T-helper 1 cell treated with Interleukin-12 subunit alpha and Interleukin-12 subunit beta and Interleukin-4 antibody, amounts not matched to agents 30 ng/mL and 1 ng/mL, for 36 hours (primary cell): Measurements from ENCODE around the gene CCT2. TPM values are rescaled to one million over a fixed set of nuclear protein-coding genes. Genes with fewer than 3 reads are reported as not detected.

Experiments used
- intact Hi-C: fragments of 100-400 bp; cut with micrococcal nuclease; formaldehyde crosslinking; loops from one replicate; pipeline ENCODE4 v1.15.1; 2024
- total RNA-seq: library from RNA; stranded (reverse); gene quantifications from 2 replicates; pipeline ENCODE4 v1.2.3, GENCODE V29; 2022

CCT2 gene
- 197 and 199 TPM in 2 replicates for total RNA-seq

DNA sequence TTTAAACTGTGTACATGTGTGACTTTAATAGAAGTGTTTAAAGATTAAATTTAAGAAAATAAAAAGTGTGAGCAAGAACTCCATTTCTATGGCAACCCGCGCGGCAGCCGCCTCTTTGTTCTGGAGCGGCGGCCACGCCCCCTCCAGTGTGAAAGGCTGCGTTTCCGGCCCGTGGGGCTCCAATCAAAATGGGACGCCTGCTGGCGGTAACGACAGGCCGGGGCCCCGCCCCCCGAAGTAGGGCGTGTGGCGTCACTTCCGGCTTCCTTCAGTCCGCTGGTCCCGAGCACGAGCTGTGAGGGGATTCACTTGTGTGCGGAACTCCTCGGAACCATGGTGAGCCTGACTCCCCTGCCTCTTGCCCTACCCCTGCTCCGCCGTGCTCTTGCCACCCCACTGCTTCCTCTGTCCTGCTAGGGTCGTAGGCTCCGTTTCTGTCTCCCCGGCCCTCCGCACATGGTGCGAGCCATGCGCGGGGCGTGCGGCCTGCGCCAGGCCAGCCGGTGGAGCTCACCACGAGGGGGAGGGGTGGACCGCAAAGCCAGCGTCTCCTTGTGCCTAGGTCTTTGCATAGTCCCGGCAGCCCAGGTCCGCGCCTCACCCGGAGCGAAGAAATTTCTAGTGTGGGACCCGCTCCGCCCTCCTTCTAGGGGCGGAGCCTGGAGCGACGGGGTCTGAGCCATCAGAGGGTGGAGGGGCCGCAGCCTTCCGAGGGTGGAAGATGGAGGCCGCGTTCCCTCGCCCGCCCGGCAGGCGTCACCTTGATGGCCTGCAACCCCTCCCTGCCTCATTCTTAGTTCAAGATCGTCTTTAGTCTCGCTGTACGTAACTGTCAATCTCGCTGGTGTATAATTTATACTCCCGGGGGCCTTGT, at the start of gene CCT2:
Gene CCT2 (plus strand): TSS at position 271 of the 874 bp plus-strand sequence. CDS start 63 bp downstream, at position 334.
- intact Hi-C loops: loop anchor here (1.0 to 10.0 kb wide), 15 partner anchors 14 to 1998 kb away; partner anchors contain the start of genes CPM, CPSF6, FRS2 and KCNMB4

DNA sequence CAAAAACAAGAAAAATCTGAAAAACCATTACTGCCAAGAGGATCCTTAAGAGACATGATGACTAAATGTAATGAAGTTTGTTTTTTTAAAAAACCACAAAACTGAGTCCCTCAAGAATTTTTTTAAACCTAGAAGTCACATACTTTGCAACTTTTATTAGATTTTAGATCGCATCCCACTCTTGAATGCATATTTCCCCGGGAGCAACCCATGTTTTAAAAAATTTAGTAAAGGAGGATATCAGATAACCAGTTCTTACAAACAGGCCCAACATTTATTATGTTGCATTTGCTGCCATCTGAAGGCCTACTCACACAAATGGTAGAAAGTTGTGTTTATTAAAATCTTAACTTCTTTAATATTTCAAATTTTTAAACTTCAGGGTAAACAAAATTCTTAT, 44.3 kb upstream of the CCT2 start:
- intact Hi-C loops: no loop called here

DNA sequence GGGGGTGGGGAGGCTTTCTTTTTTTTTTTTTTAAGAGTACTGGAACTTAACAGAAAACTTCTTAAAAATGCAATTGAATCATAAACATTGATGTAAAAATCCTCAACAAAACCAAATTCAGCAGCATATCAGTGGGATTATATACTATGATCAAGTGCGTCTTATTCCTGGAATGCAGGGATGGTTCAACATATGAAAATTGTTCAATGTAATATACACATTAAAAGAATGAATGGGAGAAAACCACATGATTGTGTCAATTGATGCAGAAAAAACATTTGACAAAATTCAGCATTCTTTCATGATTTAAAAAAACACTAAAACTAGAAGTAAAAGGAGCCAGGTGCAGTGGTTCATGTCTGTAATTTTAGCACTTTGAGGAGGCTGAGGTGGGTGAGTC, 41.2 kb upstream of the CCT2 start:
- intact Hi-C loops: no loop called here

DNA sequence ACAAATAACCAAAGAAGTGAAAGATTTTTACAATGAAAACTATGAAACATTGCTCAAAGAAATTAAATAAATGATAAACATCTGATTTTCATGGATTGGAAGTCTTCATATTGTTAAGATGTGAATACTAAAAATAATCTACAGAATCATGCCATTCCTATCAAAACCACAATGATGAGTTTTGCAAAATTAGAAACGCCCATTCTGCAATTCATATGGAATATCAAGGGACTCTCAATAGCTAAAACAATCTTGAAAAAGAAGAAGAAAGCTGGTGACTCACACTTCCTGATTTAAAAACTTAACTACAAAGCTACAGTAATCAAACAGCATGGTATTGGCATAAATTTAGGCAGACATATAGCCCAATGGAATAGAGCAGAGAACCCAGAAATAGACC, 40.2 kb upstream of the CCT2 start:
- intact Hi-C loops: no loop called here

DNA sequence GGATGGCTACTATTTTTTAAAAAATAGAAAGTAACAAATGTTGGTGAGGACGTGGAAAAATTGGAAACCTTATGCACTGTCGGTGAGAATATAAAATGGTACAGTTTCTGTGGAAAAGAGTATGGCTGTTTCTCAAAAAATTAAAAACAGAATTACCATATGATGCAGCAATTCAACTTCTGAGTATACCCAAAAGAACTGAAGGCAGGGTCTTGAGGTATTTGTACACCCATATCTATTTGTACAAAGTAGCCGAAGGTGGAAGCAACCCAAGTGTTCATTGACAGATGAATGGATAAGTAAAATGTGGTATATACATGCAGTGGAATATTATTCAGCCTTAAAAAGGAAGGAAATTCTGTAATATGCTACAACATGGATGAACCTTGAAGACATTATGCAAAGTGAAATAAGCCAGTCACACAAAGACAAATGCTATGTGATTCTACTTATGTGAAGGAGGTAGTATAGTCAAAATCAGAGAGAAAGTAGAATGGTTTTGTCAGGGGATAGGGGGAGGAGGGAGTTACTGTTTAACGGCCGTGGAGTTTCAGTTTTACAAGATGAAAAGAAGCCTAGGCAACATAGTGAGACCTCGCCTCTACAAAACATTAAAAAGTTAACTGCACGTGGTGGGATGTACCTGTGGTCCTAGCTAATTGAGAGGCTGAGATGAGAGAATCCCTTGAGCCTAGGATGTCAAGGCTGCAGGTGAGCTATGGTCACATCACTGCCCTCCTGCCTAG, 38.4 kb upstream of the CCT2 start:
- intact Hi-C loops: no loop called here

DNA sequence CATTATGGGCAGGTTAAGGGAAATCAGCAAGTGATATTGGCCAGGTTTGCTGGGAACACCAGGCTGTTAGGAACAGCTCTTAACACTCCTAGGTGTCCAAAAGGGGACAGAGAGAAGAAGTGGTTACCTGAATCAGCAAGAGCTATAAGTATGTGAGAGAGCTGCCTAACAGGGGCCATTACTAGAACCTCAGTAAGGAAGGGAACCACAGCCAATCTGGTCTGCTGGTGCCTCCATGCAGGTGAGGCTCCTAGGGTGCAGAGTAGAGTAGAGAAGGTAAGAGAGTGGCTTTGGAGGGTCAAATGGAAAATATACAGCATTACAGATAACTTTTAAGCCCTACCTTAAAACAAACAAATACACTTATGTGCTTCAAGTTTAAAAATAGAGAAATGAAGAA, 36.6 kb upstream of the CCT2 start:
- intact Hi-C loops: no loop called here

DNA sequence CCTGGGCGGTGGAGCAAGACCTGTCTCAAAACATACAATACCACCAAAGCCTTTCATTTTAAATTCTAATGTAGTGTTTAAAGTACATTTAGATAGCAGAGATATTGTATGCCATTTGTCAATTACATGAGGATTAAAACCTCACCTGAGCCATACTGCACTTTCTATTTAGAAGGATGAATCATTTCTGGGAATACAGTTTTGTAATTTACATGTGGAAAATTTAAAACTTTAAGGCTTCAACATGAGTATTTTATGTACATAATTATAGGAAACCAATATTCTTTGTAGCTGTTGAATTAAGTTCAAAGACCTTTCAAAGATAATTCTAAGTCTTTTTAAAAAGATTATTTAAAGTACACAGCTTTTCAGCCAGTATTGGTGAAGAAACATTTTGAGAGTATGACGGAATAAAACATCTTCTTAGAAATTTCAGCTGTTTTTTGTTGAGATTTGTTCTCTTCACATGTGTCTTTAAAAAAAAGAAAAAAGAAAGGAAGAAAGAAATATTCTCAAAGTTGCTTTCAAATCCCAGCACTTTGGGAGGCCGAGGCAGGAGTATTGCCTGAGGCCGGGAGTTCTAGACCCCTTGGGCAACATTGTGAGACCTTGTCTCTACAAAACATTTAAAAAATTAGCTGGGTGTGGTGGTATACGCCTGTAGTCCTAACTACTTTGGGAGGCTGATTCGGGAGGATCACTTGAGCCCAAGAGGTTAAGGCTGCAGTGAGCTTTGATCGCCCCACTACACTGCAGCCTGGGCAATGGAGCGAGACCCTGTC, 34.5 kb upstream of the CCT2 start:
- intact Hi-C loops: no loop called here

DNA sequence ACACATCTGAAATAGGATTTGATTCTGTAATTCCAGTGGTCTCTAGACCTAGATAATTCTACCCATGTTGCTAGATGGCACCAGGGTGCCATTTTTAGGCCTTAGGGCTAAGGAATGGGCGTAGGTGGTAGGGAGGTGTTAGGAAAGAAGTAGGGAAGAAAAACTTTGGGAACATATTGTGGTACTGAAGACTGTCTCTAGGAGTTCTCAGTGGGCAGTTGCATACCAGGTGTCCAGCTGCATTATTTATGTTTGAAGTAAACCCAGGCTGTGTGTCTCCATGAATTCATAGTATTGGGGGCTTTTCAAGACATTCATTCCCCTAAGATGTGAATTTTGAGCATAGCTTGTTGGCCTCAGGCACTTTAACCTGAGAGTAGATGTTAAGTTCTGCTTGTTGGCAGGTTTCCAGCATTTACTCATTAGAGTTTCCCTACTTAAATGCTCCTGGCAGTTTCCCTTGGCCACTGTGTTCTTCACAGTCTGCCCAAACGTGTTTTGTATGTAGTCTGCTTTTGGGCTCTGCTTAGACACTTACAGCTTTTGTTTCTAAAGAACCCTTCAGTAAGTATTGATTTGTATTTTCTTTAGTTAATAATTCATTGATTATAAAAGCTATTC, 31.5 kb upstream of the CCT2 start:
- intact Hi-C loops: no loop called here

DNA sequence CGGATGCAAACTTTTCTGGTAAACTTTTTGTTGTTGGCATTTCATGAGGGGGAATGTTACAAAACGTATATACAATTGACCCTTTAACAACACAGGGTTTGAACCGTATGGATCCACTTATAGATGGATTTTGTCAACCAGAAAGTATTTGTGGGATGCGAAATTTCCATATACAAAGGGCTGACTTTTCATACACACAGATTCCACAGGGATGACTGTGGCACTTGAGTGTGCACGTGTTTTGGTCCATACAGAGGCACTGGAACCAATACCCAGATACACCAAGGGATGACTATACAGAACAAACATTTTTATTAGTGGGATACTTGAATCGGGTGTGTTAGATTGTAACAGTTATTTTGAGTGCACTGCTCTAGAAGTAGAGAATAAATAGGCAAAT, 29.8 kb upstream of the CCT2 start:
- intact Hi-C loops: no loop called here

DNA sequence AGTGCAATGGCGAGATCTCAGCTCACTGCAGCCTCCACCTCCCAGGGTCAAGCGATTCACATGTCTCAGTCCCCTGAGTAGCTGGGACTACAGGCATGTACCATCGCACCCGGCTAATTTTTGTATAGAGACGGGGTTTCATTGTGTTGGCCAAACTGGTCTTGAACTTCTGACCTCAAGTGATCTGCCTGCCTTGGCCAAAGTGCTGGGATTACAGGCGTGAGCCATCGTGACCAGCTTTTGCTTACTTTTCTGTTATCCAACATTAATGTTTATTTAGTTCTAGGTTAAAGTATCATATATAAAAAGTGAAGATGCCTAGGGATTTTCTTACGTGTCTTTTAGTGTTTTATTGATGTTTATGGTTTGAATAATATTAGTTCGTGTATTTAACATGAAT, 28.9 kb upstream of the CCT2 start:
- intact Hi-C loops: no loop called here

DNA sequence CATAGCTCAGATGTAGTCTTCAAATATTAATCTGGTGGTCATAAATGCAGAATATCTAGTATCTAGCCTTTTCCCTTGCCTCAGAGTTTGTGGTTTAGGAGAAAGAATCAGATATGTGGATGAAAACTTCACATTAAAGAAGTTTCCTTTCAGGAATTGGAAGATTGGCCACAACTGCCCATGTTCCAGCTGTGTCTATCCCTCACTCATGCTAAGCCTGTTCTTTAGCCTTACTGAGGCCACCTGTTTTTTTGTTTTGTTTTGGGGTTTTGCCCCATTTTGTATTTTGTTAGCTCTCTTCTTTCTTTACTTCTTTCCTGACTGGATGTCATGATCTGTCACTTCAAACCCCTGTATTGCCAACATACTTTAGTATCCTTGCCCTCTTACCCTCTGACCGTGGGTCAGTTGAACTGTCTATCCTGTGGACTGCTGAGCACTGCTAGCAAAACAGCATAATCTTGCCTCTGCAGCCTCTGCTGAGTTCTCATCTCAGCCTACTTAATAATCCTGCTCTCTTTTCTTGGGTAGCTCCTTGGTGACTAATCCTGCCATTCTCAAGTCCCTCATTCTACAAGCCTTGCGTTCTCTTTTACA, 22.0 kb upstream of the CCT2 start:
- intact Hi-C loops: no loop called here

DNA sequence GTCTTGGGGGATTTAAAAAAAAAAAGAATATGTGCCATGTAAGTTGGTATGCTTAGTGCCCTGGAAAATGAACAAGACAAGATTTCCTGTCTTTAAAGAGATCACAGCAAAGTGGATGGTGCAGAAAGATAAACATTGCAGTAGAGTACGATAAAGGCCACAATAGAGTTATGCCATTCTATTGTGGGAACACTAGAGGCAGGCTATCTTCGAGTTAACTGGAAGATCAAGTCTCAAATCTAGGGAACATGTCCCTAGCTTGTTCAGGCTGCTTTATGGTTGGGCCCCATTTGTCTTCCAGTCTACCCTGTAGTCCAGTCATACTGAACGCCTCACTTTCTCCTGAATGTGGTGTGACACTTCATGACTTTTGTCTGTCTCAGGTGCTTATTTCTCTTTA, 18.7 kb upstream of the CCT2 start:
- intact Hi-C loops: no loop called here

DNA sequence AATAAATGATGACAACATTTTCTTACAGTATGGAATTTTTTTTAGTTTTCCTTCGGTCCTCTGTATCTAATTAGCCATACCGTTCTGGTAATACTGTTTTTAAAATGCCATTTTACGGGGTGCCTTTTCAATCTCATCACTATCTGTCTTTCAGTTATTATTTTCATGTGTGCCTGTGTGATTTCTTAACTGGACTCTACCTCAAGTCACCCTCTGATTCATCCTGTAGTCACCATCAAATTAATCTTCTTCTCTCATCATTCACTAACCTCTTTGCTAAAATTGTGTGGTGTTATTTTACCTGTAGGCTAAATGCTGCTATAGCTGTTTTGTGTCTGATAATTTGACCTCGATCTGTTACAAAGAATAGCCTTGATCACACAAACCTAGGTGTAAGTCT, 16.0 kb upstream of the CCT2 start:
- intact Hi-C loops: no loop called here

DNA sequence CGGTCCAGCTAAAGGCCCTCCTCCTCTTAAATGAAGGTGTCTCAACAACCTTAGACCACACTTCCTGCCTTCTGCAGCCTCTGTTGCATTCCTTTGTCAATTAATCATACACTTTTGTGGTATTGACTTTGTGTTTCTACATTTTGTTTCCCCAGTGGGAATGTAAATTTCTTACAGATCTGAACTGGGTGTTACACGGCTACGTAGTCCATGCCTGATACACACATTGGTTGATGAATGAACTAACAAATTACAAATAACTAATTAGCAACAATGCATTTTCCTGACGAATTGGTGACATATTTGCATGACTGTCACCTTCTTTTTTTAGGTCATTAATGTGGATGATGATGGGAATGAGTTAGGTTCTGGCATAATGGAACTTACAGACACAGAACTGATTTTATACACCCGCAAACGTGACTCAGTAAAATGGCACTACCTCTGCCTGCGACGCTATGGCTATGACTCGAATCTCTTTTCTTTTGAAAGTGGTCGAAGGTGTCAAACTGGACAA, 15.2 kb upstream of the CCT2 start:
- intact Hi-C loops: loop anchor here (1.0 to 2.0 kb wide), 6 partner anchors 69 to 279 kb away; partner anchors contain the start of gene FRS2

DNA sequence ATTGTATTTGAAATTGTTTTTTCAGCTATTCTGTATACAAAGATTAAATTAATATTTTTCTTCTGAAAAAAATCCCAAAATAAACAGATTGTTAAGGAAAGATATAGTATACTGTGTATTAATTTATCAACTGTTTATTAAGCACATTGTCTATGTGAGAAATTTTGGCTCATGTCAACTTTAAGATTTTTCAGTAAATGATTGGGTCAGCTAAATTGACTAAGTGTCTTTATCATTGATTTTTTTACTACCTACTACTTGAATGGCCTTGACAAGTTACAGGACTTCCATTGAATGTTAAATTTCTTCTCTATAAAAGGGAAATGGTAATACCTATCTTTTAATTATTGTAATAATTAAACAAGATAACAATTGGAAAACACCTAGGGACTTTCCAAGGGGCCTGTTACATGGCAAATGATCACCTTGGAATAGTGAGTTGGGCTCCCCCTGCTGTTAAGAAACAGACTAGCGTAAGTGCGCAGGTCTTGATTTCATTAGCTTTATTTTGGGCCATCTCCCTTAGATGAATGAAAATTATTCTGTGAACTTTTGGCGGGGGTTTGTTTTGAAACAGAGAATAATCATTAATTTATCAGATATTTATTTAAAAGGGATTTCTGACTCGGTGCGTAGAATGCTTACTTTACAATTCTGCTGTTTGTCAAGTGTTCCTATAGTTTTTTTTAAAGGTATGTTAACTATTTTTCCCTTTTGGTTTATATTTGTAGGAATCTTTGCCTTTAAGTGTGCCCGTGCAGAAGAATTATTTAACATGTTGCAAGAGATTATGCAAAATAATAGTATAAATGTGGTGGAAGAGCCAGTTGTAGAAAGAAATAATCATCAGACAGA, 14.5 kb upstream of the CCT2 start:
- intact Hi-C loops: loop anchor here (1.0 to 2.0 kb wide), 8 partner anchors 15 to 416 kb away; partner anchors contain the start of genes CCT2 and FRS2

DNA sequence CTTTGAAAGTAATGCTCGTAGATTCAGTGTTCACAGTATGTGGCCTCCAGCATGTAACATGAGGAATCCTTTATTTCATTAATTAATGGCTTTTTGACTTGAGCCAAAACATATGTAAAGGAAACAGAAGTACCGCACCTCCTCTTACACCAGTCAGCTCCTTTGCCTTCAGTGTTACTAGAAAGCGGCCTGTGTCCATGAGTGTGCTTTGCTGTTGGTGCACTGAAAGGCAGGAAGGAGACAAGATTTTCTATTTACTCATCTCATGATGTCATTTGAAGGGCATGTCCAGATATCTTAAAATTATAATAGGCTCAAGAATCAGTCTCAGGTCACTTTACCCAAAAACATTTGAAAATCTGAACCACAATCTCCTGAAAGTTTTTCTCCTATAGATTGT, 9.9 kb upstream of the CCT2 start:
- intact Hi-C loops: no loop called here

DNA sequence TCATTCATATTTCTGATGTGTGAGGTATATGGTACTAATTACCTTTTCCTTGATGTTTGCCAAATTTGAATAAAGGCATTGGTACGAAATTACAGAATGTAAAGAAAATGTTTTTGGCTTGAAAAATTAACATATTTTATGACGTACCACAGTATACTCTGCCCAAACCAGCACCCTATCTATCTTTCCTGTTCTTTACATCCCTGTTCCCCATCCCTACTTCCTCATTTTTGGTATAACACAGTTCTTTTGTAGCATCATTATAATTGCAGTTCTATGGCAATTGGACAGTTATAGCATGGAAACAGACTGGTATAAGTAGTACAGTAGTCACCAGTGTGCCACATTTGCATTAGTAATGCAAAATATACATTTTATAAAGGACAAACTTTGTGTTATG, 7.0 kb upstream of the CCT2 start:
- intact Hi-C loops: no loop called here

DNA sequence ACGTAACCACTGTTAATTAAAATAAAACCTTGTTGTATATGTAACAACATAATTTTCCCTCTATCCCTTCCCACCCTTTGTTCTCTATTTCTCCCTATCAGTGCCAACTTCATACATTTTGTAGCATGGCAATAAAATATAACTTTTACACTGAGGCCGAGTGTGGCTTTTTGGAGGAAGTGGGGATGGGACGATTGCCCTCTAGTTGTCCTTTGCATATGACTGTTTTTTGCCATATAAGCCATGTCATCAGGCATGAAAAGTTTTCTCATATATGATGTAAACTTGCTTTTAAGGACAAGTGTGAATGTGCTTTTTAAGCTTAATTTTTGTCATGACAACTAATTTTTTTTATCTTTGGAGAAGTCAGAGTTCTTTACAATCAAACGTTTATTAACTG, 6.2 kb upstream of the CCT2 start:
- intact Hi-C loops: no loop called here

DNA sequence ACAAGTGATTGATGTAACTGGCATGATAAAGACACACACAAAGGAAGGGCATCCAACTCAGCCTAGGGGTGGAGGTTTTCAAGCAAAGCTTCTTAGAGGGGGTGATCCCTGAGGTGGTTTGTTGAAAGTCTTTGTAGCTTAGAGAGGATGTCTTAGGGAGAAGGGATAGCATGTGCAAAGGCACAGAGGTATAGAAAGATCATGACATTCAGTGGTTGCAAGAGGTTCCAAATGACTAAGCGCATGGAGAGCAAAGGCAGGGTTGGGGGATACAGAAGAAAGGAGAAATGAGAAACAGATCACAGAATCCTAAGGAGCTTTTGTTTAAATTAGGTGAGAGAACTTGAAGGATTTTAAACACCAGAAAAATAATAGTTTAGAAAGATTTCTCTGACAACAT, 5.2 kb upstream of the CCT2 start:
- intact Hi-C loops: loop anchor here (10.0 kb wide), 2 partner anchors 745 to 895 kb away; partner anchors contain the start of gene NUP107
